Measurements from ENCODE around the gene TXNDC15.
"Not testable (repeated sequence)": the region's sequence is repeated elsewhere in the genome, so short reads cannot be mapped to it uniquely, and the experiment has no call there.

The TXNDC15 gene

GRCh38 chr5:134873987-134874830 lies at the start of gene TXNDC15:
TSS of gene TXNDC15 (plus strand) at chr5:134874371. CDS start at chr5:134874428, 57 bp downstream.
- peak; percentile 63 to 71 for DNase-seq

GRCh38 chr5:134824681-134825080 lies 49.5 kb upstream of the TXNDC15 start:
- DNase-seq: no peak

GRCh38 chr5:134825212-134825611 lies 49.0 kb upstream of the TXNDC15 start:
- no peak for DNase-seq

- DNase-seq: no peak
Observed at GRCh38 chr5:134833340-134834032, 40.7 kb upstream of the TXNDC15 start.

- DNase-seq: no peak
Observed at GRCh38 chr5:134835623-134836022, 38.5 kb upstream of the TXNDC15 start.

GRCh38 chr5:134837530-134838181 lies 36.5 kb upstream of the TXNDC15 start:
- no peak for DNase-seq

GRCh38 chr5:134838361-134838760 lies 35.8 kb upstream of the TXNDC15 start:
- DNase-seq: not testable (repeated sequence)

- no peak for DNase-seq
Observed at GRCh38 chr5:134840811-134841210, 33.4 kb upstream of the TXNDC15 start.

GRCh38 chr5:134844252-134844651 lies 29.9 kb upstream of the TXNDC15 start:
- no peak for DNase-seq

- no peak for DNase-seq
Observed at GRCh38 chr5:134845335-134845851, 28.8 kb upstream of the TXNDC15 start.

GRCh38 chr5:134845852-134846640 lies 28.1 kb upstream of the TXNDC15 start, which contains the start of gene C5orf24:
TSS of gene C5orf24 (plus strand) at chr5:134845968. CDS start at chr5:134854901, 8,933 bp downstream.
- DNase-seq: peak; percentile 86 to 87

GRCh38 chr5:134846641-134846960 lies 27.6 kb upstream of the TXNDC15 start:
- DNase-seq: peak in 1 of 2 experiments; percentile 1

GRCh38 chr5:134849434-134849933 lies 24.7 kb upstream of the TXNDC15 start:
- DNase-seq: not testable (repeated sequence)

GRCh38 chr5:134851307-134851923 lies 22.8 kb upstream of the TXNDC15 start:
- no peak for DNase-seq

GRCh38 chr5:134856465-134856864 lies 17.7 kb upstream of the TXNDC15 start:
- not testable (repeated sequence) for DNase-seq

- no peak for DNase-seq
Observed at GRCh38 chr5:134857401-134857800, 16.8 kb upstream of the TXNDC15 start.

- no peak for DNase-seq
Observed at GRCh38 chr5:134864707-134865106, 9.5 kb upstream of the TXNDC15 start.

GRCh38 chr5:134873494-134873893 lies 677 bp upstream of the TXNDC15 start:
- DNase-seq: peak; percentile 5

GRCh38 chr5:134874831-134875655 lies 872 bp downstream of the TXNDC15 start:
- DNase-seq: peak; percentile 17 to 28

- DNase-seq: no peak
Observed at GRCh38 chr5:134877159-134877558, 3.0 kb downstream of the TXNDC15 start.

- no peak for DNase-seq
Observed at GRCh38 chr5:134878403-134878802, 4.2 kb downstream of the TXNDC15 start.

Measured in activated CD4-positive, alpha-beta T cell treated with anti-CD3 and anti-CD28 coated beads, Interleukin-2, amount 50 U/mL, for 4 hours (primary cell).